K562 (cell line): ENCODE measurements around the gene EPHB3.

Source experiments
- CBX5 ChIP-seq: IDR thresholded peaks from 2 replicates; pipeline ENCODE4 v1.6.1; 2014; ENCODE audit warnings: low read depth, borderline replicate concordance
- HDGF ChIP-seq: fragments of 450-650 bp; IDR thresholded peaks from 2 replicates; pipeline ENCODE4 v1.6.1; 2016
- OTX1 ChIP-seq: fragments of 450-650 bp; formaldehyde crosslinking; IDR thresholded peaks from 2 replicates; pipeline ENCODE4 v1.4.0; 2022; ENCODE audit warnings: mild to moderate bottlenecking
- TF ChIP-seq, protein P1 (sequence below), 3 experiments: IDR thresholded peaks in 2 of 3; conservative IDR thresholded peaks in 1 of 3; 2 replicates each; pipeline ENCODE4 v1.5.1; 2011 to 2012; ENCODE audit warnings: low read length in 3 of 3, mild to moderate bottlenecking in 3 of 3, control low read depth in 2 of 3, improper control_type of control experiment in 1 of 3, inconsistent platforms in 1 of 3, low read depth in 1 of 3, mixed read lengths in 1 of 3, moderate library complexity in 1 of 3; ENCODE audit not compliant: insufficient read depth in 2 of 3

DNA sequence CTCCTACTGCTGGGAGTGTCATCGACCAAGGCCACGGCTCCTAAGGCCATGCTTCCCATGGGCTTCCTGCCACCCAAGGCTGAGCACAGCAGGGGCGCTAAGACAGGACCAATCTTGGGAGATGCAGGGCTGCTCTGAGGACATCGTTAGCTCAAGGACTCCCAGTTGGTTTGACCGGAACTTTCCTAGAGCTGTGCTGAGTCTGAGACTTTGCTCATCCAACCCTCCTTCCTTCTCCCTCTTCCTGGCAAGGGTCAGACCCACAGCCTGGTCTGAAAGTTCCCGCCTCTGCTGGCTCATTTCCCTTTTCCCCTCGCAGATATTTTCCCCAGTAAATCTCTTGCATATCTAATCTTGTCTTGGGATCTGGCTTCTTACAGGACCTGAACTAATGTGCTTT, 57.2 kb downstream of the EPHB3 start:
- TF ChIP-seq, protein P1, sequence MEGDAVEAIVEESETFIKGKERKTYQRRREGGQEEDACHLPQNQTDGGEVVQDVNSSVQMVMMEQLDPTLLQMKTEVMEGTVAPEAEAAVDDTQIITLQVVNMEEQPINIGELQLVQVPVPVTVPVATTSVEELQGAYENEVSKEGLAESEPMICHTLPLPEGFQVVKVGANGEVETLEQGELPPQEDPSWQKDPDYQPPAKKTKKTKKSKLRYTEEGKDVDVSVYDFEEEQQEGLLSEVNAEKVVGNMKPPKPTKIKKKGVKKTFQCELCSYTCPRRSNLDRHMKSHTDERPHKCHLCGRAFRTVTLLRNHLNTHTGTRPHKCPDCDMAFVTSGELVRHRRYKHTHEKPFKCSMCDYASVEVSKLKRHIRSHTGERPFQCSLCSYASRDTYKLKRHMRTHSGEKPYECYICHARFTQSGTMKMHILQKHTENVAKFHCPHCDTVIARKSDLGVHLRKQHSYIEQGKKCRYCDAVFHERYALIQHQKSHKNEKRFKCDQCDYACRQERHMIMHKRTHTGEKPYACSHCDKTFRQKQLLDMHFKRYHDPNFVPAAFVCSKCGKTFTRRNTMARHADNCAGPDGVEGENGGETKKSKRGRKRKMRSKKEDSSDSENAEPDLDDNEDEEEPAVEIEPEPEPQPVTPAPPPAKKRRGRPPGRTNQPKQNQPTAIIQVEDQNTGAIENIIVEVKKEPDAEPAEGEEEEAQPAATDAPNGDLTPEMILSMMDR (IDR thresholded peaks at IDR 0.05 in 2 of 3, conservative IDR thresholded peaks at IDR 0.05 in 1 of 3; ENCODE audit: insufficient read depth in 2 of 3, low read depth in 1 of 3, low read length in 3 of 3), result no peak
- no peak for TF ChIP-seq CBX5
- no peak for TF ChIP-seq HDGF
- no peak for TF ChIP-seq OTX1
